Esophagus squamous epithelium (tissue), 5 donors: Measurements from ENCODE around the gene LAMTOR1. TPM values are rescaled to one million over a fixed set of nuclear protein-coding genes. Genes with fewer than 3 reads are reported as not detected.

Source experiments
- DNase-seq: peaks from one replicate; lab custom pipeline; 2025; lab: John Stamatoyannopoulos, UW
- H3K27ac ChIP-seq, 4 donors: fragments of 200-600 bp; sonication (generic); one replicate each; pipeline ENCODE4 v1.5.1; 2016 to 2019; ENCODE audit warnings: mild to moderate bottlenecking in 1 of 4
- H3K27me3 ChIP-seq, 4 donors: fragments of 200-600 bp; sonication (generic); 1 replicate in 3 of 4; 2 replicates in 1 of 4; pipeline versions ENCODE4 v1.5.1 to v1.6.0; 2017 to 2021; ENCODE audit warnings: antibody characterized with exemption in 1 of 4
- H3K36me3 ChIP-seq, 3 donors: fragments of 200-600 bp; sonication (generic); one replicate each; pipeline ENCODE4 v1.5.1; 2016 to 2019
- H3K4me1 ChIP-seq, 3 donors: fragments of 200-600 bp; sonication (generic); one replicate each; pipeline ENCODE4 v1.5.1; 2017 to 2019
- H3K4me3 ChIP-seq, 4 donors: fragments of 200-600 bp; sonication (generic); 1 replicate in 3 of 4; 2 replicates in 1 of 4; pipeline ENCODE4 v1.5.1; 2016 to 2019; ENCODE audit warnings: mild to moderate bottlenecking in 2 of 4, moderate library complexity in 1 of 4
- H3K9me3 ChIP-seq, 3 donors: fragments of 200-600 bp; sonication (generic); one replicate each; pipeline ENCODE4 v1.5.1; 2016 to 2019
- CTCF ChIP-seq, 6 experiments: fragments of 450-650 bp in 4 of 6; fragments of 200-600 bp in 2 of 6; sonication (generic) in 2 of 6; IDR thresholded peaks; one replicate each; pipeline ENCODE4 v1.5.1; 2016 to 2019; ENCODE audit warnings: antibody characterized with exemption in 6 of 6, mild to moderate bottlenecking in 4 of 6, moderate library complexity in 4 of 6
- POLR2A ChIP-seq, 4 donors: fragments of 450-650 bp; IDR thresholded peaks; one replicate each; pipeline ENCODE4 v1.6.1; 2017; ENCODE audit warnings: antibody characterized with exemption in 4 of 4, mild to moderate bottlenecking in 4 of 4, moderate library complexity in 3 of 4
- WGBS, 2 donors: methylation state at CpG; one replicate each; pipeline ENCODE4 v1.1.5; 2018; 5-methylcytosine and 5-hydroxymethylcytosine counted together
- intact Hi-C: fragments of 100-400 bp; cut with DNase I; formaldehyde crosslinking; loops from one replicate; pipeline ENCODE4 v1.15.0; 2022
- total RNA-seq, 4 donors: library from RNA; depleted of rRNA; stranded (reverse); fragments of >200 nt; gene quantifications; one replicate each; pipeline ENCODE4 v1.1.0, GENCODE V29; 2016
- donor health status: DM: yes; HTN: yes; CAD: no.

LAMTOR1 gene
- total RNA-seq, 4 donors from 2014 or later, result 80.1 to 99.1 (median 97.7) TPM

- H3K4me3 ChIP-seq, result peak within 1 kb of the TSS; percentile 60 to 88 (median 62)
- WGBS, 2 donors, result 0 to 1% methylated on average over 25 of the region's 60 CpGs
- peak within 1 kb of the TSS; percentile 92 to 96 (median 94) for H3K27ac ChIP-seq
- peaks cover 0 to 11% (median 0%) of the 10 kb centered on the region in 3 donors for H3K36me3 ChIP-seq
- no peaks in the 10 kb centered on the region for H3K27me3 ChIP-seq
- TF ChIP-seq POLR2A (IDR thresholded peaks at IDR 0.05) (peak in 3 of 4 donors; percentile 43 to 75 (median 67)), CTCF (IDR thresholded peaks at IDR 0.05) (peak in 1 of 6 experiments; percentile 5)
- intact Hi-C loops, result loop anchor here (5.0 kb wide), 1 partner anchor 43 kb away; no protein-coding TSS in a partner anchor
- H3K4me1 ChIP-seq, result peaks cover 20 to 77% (median 32%) of the 10 kb centered on the region in 3 donors
- no peaks in the 10 kb centered on the region for H3K9me3 ChIP-seq
- DNase-seq, result peak; percentile 99
These were observed 22.5 kb downstream of the LAMTOR1 start, which contains the start of the genes LRRC51 and NUMA1 for GRCh38 chr11:72080326-72081183. LRRC51 (plus strand) TSS chr11:72080850; CDS start chr11:72089084, 8,234 bp downstream. NUMA1 (minus strand) TSS chr11:72080542; CDS start chr11:72035943, 44,599 bp downstream.

- intact Hi-C loops, result loop anchor here (5.0 kb wide), 1 partner anchor 43 kb away; no protein-coding TSS in a partner anchor
- 2 to 4% methylated on average over 15 of the region's 16 CpGs for WGBS, 2 donors
- no peak for DNase-seq
- H3K36me3 ChIP-seq, result peaks cover 0 to 11% (median 0%) of the 10 kb centered on the region in 3 donors
- peak overlapping the region; percentile 60 to 88 (median 62) for H3K4me3 ChIP-seq
- peak overlapping the region; percentile 92 to 96 (median 94) for H3K27ac ChIP-seq
- H3K9me3 ChIP-seq, result no peaks in the 10 kb centered on the region
- no peaks in the 10 kb centered on the region for H3K27me3 ChIP-seq
- no peak for TF ChIP-seq CTCF (IDR thresholded peaks at IDR 0.05)
- TF ChIP-seq POLR2A (IDR thresholded peaks at IDR 0.05), result no peak
- peaks cover 26 to 83% (median 39%) of the 10 kb centered on the region in 3 donors for H3K4me1 ChIP-seq
These were observed 23.2 kb downstream of the LAMTOR1 start for GRCh38 chr11:72079819-72080325.

- Histone ChIP-seq H3K4me1 (peaks cover 26 to 86% (median 34%) of the 10 kb centered on the region in 3 donors), H3K27ac (peak overlapping the region; percentile 87 to 96 (median 93)), H3K27me3 (no peaks in the 10 kb centered on the region), H3K9me3 (no peaks in the 10 kb centered on the region), H3K36me3 (peaks cover 0 to 11% (median 0%) of the 10 kb centered on the region in 3 donors), H3K4me3 (peak overlapping the region; percentile 60 to 88 (median 62))
- no peak for DNase-seq
- TF ChIP-seq CTCF (IDR thresholded peaks at IDR 0.05) (no peak), POLR2A (IDR thresholded peaks at IDR 0.05) (no peak)
- intact Hi-C loops, result no loop called here
- 43 to 57% methylated on average over 6 of the region's 6 CpGs for WGBS, 2 donors
These were observed 24.6 kb downstream of the LAMTOR1 start for GRCh38 chr11:72078477-72078876.

GRCh38 chr11:72075756-72076155 lies 27.3 kb downstream of the LAMTOR1 start:
- Histone ChIP-seq H3K27ac (peak overlapping the region in 3 of 4 donors; percentile 61 to 76 (median 69)), H3K36me3 (peaks cover 0 to 11% (median 0%) of the 10 kb centered on the region in 3 donors), H3K9me3 (no peaks in the 10 kb centered on the region), H3K27me3 (no peaks in the 10 kb centered on the region), H3K4me3 (no peak overlapping the region), H3K4me1 (peaks cover 25 to 86% (median 40%) of the 10 kb centered on the region in 3 donors)
- DNase-seq, result no peak
- 76 to 86% methylated on average over 4 of the region's 4 CpGs for WGBS, 2 donors
- no peak for TF ChIP-seq CTCF (IDR thresholded peaks at IDR 0.05)
- no peak for TF ChIP-seq POLR2A (IDR thresholded peaks at IDR 0.05)
- intact Hi-C loops, result no loop called here
